H1 (cell line): ENCODE data around the gene TMEM117. TPM values are rescaled to one million over a fixed set of nuclear protein-coding genes. Genes with fewer than 3 reads are reported as not detected.

ENCODE experiments used
- CTCF ChIA-PET: fragments of 300-600 bp; sonication (Branson Sonifier 250); formaldehyde crosslinking; loops from one replicate; lab custom pipeline; 2021; ENCODE audit not compliant: partially characterized antibody; lab: Charles Lee
- POLR2A ChIA-PET: fragments of 300-600 bp; sonication (Branson Sonifier 250); formaldehyde crosslinking; loops from one replicate; lab custom pipeline; 2021; ENCODE audit warnings: inconsistent platforms; ENCODE audit not compliant: partially characterized antibody; lab: Charles Lee
- DNase-seq, 2 experiments: peaks; one replicate each; pipeline versions ENCODE4 v3.0.0 to v3.0.0-alpha.2; 2010 to 2022; ENCODE audit warnings: low spot score in 2 of 2, low read depth in 1 of 2, mixed read lengths in 1 of 2
- FAIRE-seq: peaks from 2 replicates; lab custom pipeline; 2011; peaks lifted over from hg19 to GRCh38; lab: Jason Lieb, UNC
- H2AFZ ChIP-seq: 2 replicates; pipeline ENCODE4 v1.8.1; 2012; ENCODE audit warnings: low read length, inconsistent platforms
- H2AK5ac ChIP-seq: 2 replicates; pipeline ENCODE4 v1.6.1; 2013; ENCODE audit warnings: low read depth, low read length
- H2BK120ac ChIP-seq: replicated peaks from 2 replicates; pipeline ENCODE3; 2013; ENCODE audit warnings: low read depth, low read length, inconsistent platforms
- H2BK12ac ChIP-seq: 2 replicates; pipeline ENCODE4 v1.6.1; 2013; ENCODE audit warnings: low read depth, low read length
- H2BK15ac ChIP-seq: 2 replicates; pipeline ENCODE4 v1.6.1; 2013; ENCODE audit warnings: low read length
- H2BK20ac ChIP-seq: 2 replicates; pipeline ENCODE4 v1.6.1; 2013; ENCODE audit warnings: low read length
- H2BK5ac ChIP-seq: 2 replicates; pipeline ENCODE4 v1.6.1; 2013; ENCODE audit warnings: low read depth, low read length
- H3K14ac ChIP-seq: 2 replicates; pipeline ENCODE4 v1.6.1; 2013; ENCODE audit warnings: inconsistent platforms; ENCODE audit not compliant: insufficient read length
- H3K18ac ChIP-seq: 2 replicates; pipeline ENCODE4 v1.6.1; 2013; ENCODE audit warnings: low read length; ENCODE audit errors: extremely low read depth
- H3K23ac ChIP-seq: 2 replicates; pipeline ENCODE4 v1.6.1; 2013; ENCODE audit warnings: inconsistent platforms; ENCODE audit not compliant: insufficient read length
- H3K23me2 ChIP-seq: 2 replicates; pipeline ENCODE4 v1.6.1; 2013; ENCODE audit warnings: low read depth, low read length
- H3K27ac ChIP-seq: 2 replicates; pipeline ENCODE4 v1.6.1; 2011; ENCODE audit warnings: low read depth, low read length, inconsistent platforms
- H3K27me3 ChIP-seq, 4 experiments: replicated peaks in 1 of 4; 1 replicate in 1 of 4; 2 replicates in 3 of 4; pipeline versions ENCODE4 v1.6.1 to v1.8.1; 2011 to 2013; ENCODE audit warnings: low read length in 3 of 4, mild to moderate bottlenecking in 3 of 4, inconsistent platforms in 2 of 4, mixed read lengths in 2 of 4, moderate library complexity in 1 of 4; ENCODE audit not compliant: control insufficient read depth in 3 of 4, insufficient read depth in 3 of 4; ENCODE audit errors: extremely low read depth in 1 of 4
- H3K36me3 ChIP-seq, 4 experiments: 2 replicates each; pipeline versions ENCODE4 v1.6.1 to v1.8.1; 2011 to 2013; ENCODE audit warnings: mild to moderate bottlenecking in 4 of 4, low read length in 3 of 4, moderate library complexity in 2 of 4, control low read depth in 1 of 4, inconsistent platforms in 1 of 4; ENCODE audit not compliant: insufficient read depth in 4 of 4, control insufficient read depth in 2 of 4
- H3K4ac ChIP-seq: replicated peaks from 2 replicates; pipeline ENCODE3; 2013; ENCODE audit warnings: low read length, low read depth, mixed read lengths, inconsistent platforms; ENCODE audit not compliant: insufficient read length
- H3K4me1 ChIP-seq, 4 experiments: replicated peaks in 1 of 4; 1 replicate in 1 of 4; 2 replicates in 3 of 4; pipeline versions ENCODE4 v1.6.1 to v1.8.1; 2011 to 2013; ENCODE audit warnings: low read length in 3 of 4, inconsistent platforms in 2 of 4, mixed read lengths in 1 of 4; ENCODE audit not compliant: insufficient read depth in 4 of 4, control insufficient read depth in 3 of 4
- H3K4me2 ChIP-seq, 2 experiments: 2 replicates each; pipeline versions ENCODE4 v1.6.1 to v1.8.1; 2011 to 2013; ENCODE audit warnings: low read depth in 2 of 2, low read length in 2 of 2, control low read depth in 1 of 2, inconsistent platforms in 1 of 2, mild to moderate bottlenecking in 1 of 2; ENCODE audit not compliant: insufficient read depth in 1 of 2
- H3K4me3 ChIP-seq, 4 experiments: fragments of 200-600, 300-600 bp in 1 of 4; sonication (generic), shearing (Covaris generic), sonication (Bioruptor Twin) in 1 of 4; 2 replicates each; pipeline versions ENCODE4 v1.5.1 to v1.8.1; 2011 to 2016; ENCODE audit warnings: low read length in 4 of 4, low read depth in 3 of 4, control low read depth in 2 of 4, inconsistent platforms in 2 of 4, mild to moderate bottlenecking in 2 of 4, mixed read lengths in 1 of 4, moderate library complexity in 1 of 4; ENCODE audit not compliant: insufficient read depth in 2 of 4; ENCODE audit errors: extremely low read depth in 1 of 4
- H3K56ac ChIP-seq: replicated peaks from 2 replicates; pipeline ENCODE3; 2013; ENCODE audit warnings: low read depth, mild to moderate bottlenecking, mixed read lengths, low read length, inconsistent platforms; ENCODE audit not compliant: insufficient read length
- H3K79me1 ChIP-seq: 2 replicates; pipeline ENCODE4 v1.6.1; 2013; ENCODE audit warnings: low read depth, low read length, control low read depth
- H3K79me2 ChIP-seq, 2 experiments: 2 replicates each; pipeline versions ENCODE4 v1.6.1 to v1.8.1; 2012 to 2013; ENCODE audit warnings: low read length in 2 of 2, mild to moderate bottlenecking in 2 of 2, inconsistent platforms in 1 of 2; ENCODE audit not compliant: insufficient read depth in 2 of 2, control insufficient read depth in 1 of 2
- H3K9ac ChIP-seq, 4 experiments: replicated peaks in 1 of 4; 1 replicate in 1 of 4; 2 replicates in 3 of 4; pipeline versions ENCODE4 v1.6.1 to v1.8.1; 2011 to 2013; ENCODE audit warnings: low read depth in 3 of 4, low read length in 3 of 4, control low read depth in 2 of 4, mild to moderate bottlenecking in 2 of 4, moderate library complexity in 2 of 4, inconsistent platforms in 1 of 4; ENCODE audit errors: extremely low read depth in 1 of 4
- H3K9me3 ChIP-seq, 2 experiments: 2 replicates each; pipeline versions ENCODE4 v1.6.1 to v1.8.1; 2012 to 2013; ENCODE audit warnings: mild to moderate bottlenecking in 2 of 2, moderate library complexity in 2 of 2, control low read depth in 1 of 2, inconsistent platforms in 1 of 2, low read depth in 1 of 2, low read length in 1 of 2, mixed read lengths in 1 of 2; ENCODE audit not compliant: insufficient read depth in 2 of 2
- H4K20me1 ChIP-seq, 2 experiments: replicated peaks in 1 of 2; 2 replicates each; pipeline versions ENCODE3 to v1.8.1; 2011 to 2013; ENCODE audit warnings: inconsistent platforms in 2 of 2, low read length in 2 of 2, mild to moderate bottlenecking in 1 of 2; ENCODE audit not compliant: insufficient read depth in 2 of 2, control insufficient read depth in 1 of 2
- H4K5ac ChIP-seq: 2 replicates; pipeline ENCODE4 v1.6.1; 2013; ENCODE audit warnings: low read length, low read depth, mixed read lengths, inconsistent platforms; ENCODE audit not compliant: insufficient read length
- H4K8ac ChIP-seq: 2 replicates; pipeline ENCODE4 v1.8.0; 2013; ENCODE audit warnings: mild to moderate bottlenecking, moderate library complexity, low read length, inconsistent platforms; ENCODE audit not compliant: insufficient read depth; ENCODE audit errors: extremely low read depth
- H4K91ac ChIP-seq: replicated peaks from 2 replicates; pipeline ENCODE3; 2013; ENCODE audit warnings: low read length, mixed read lengths, inconsistent platforms; ENCODE audit not compliant: insufficient read length
- BCL11A ChIP-seq, 2 experiments: IDR thresholded peaks; one replicate each; pipeline ENCODE4 v1.6.1; 2011; ENCODE audit warnings: low read depth in 2 of 2, low read length in 2 of 2, mild to moderate bottlenecking in 2 of 2
- GABPA ChIP-seq: IDR thresholded peaks from 2 replicates; pipeline ENCODE4 v1.6.1; 2011; ENCODE audit warnings: mild to moderate bottlenecking, low read length, moderate library complexity, borderline replicate concordance; ENCODE audit not compliant: insufficient read depth
- GTF2F1 ChIP-seq: IDR thresholded peaks from 2 replicates; pipeline ENCODE4 v1.6.1; 2012; ENCODE audit warnings: low read depth, low read length, improper control_type of control experiment, borderline replicate concordance
- HDAC6 ChIP-seq: IDR thresholded peaks from one replicate; pipeline ENCODE4 v1.7.1; 2012; ENCODE audit warnings: low read depth, mild to moderate bottlenecking, inconsistent platforms, low read length, moderate library complexity
- JUN ChIP-seq: IDR thresholded peaks from 2 replicates; pipeline ENCODE4 v1.6.1; 2011; ENCODE audit warnings: low read depth, mild to moderate bottlenecking, improper control_type of control experiment, low read length
- KDM5A ChIP-seq: fragments of 200-600 bp; IDR thresholded peaks from 2 replicates; pipeline ENCODE4 v1.7.1; 2012; ENCODE audit warnings: mild to moderate bottlenecking, low read length, inconsistent platforms, mixed read lengths
- RNF2 ChIP-seq: fragments of 200-900, 300-1000 bp; sonication (generic); IDR thresholded peaks from 2 replicates; pipeline ENCODE4 v1.7.1; 2016; ENCODE audit warnings: borderline replicate concordance, low read depth, mild to moderate bottlenecking, antibody characterized with exemption, low read length; ENCODE audit not compliant: poor library complexity, severe bottlenecking; ENCODE audit errors: missing control alignments
- SP1 ChIP-seq: IDR thresholded peaks from 2 replicates; pipeline ENCODE4 v1.6.1; 2011; ENCODE audit warnings: low read depth, low read length
- TAF7 ChIP-seq: optimal IDR thresholded peaks from 2 replicates; pipeline ENCODE3; 2011; ENCODE audit warnings: low read depth, mild to moderate bottlenecking, inconsistent platforms, low read length, moderate library complexity, borderline replicate concordance
- YY1 ChIP-seq: IDR thresholded peaks from 2 replicates; pipeline ENCODE4 v1.6.1; 2011; ENCODE audit warnings: low read depth, mild to moderate bottlenecking, low read length
- ZNF274 ChIP-seq: IDR thresholded peaks from 2 replicates; pipeline ENCODE4 v1.7.0; 2012; ENCODE audit warnings: low read length, borderline replicate concordance; ENCODE audit errors: extremely low read depth
- polyA plus RNA-seq, 7 experiments: library from polyadenylated mRNA; depleted of rRNA in 3 of 7; stranded (reverse) in 5 of 7; unstranded in 2 of 7; fragments of >200 nt in 5 of 7; fragments of 200-250 nt in 2 of 7; gene quantifications; 1 replicate in 5 of 7; 2 replicates in 1 of 7; 4 replicates in 1 of 7; pipeline versions ENCODE4 v1.2.1 to v1.2.3, GENCODE V29; 2011 to 2013; ENCODE audit warnings: missing spikeins in 2 of 7, mixed read lengths in 2 of 7
- total RNA-seq: library from RNA; stranded (reverse); fragmentation: NEBNext Ultra II Directional; extraction: Animal tissue kit (Norgen Biotek cat#: 25700); gene quantifications from 2 replicates; pipeline ENCODE4 v1.2.1, GENCODE V29; 2021
- TF ChIP-seq, protein P1 (sequence below): IDR thresholded peaks from 2 replicates; pipeline ENCODE4 v1.6.1; 2011; ENCODE audit warnings: low read depth, mild to moderate bottlenecking, low read length; ENCODE audit not compliant: insufficient read depth
- TF ChIP-seq, protein P2 (sequence below): IDR thresholded peaks from 2 replicates; pipeline ENCODE4 v1.6.1; 2011; ENCODE audit warnings: low read length, improper control_type of control experiment

The TMEM117 gene
- total and polyA plus RNA-seq, 2 of the 8 experiments (the other 6 are each of a cell fraction or from before 2014, with no cell fraction given), result 0.80 to 1.4 TPM

GRCh38 chr12:44017216-44017615 is 181.3 kb downstream of the TMEM117 start:
- Histone ChIP-seq H2BK5ac (no peak overlapping the region), H3K23ac (no peak overlapping the region), H3K4me3 (no peak overlapping the region), H3K4me2 (no peak overlapping the region), H3K56ac (no peak overlapping the region), H4K20me1 (no peaks in the 10 kb centered on the region), H2BK120ac (no peak overlapping the region), H3K79me2 (no peaks in the 10 kb centered on the region), H3K27me3 (no peaks in the 10 kb centered on the region), H3K79me1 (no peaks in the 10 kb centered on the region), H2BK15ac (no peak overlapping the region), H3K27ac (no peak overlapping the region), H3K36me3 (no peaks in the 10 kb centered on the region), H4K5ac (no peak overlapping the region), H3K9ac (no peak overlapping the region), H2BK12ac (no peak overlapping the region), H3K4ac (no peak overlapping the region), H2AK5ac (no peak overlapping the region), H3K18ac (no peak overlapping the region), H2BK20ac (no peak overlapping the region), H3K23me2 (no peaks in the 10 kb centered on the region), H3K9me3 (no peaks in the 10 kb centered on the region), H3K14ac (no peak overlapping the region), H2AFZ (no peak overlapping the region), H4K8ac (no peak overlapping the region), H3K4me1 (no peaks in the 10 kb centered on the region; a peak in 1 of 7 replicates), H4K91ac (no peak overlapping the region)
- CTCF ChIA-PET, result interaction anchor here (2.7 kb wide), 1 partner anchor 13 kb away, joined by 10 read pairs; no protein-coding TSS in a partner anchor
- POLR2A ChIA-PET, result no interaction called here
- no peak for DNase-seq
- TF ChIP-seq ZNF274 (no peak), GABPA (no peak), TAF7 (no peak), KDM5A (no peak), YY1 (no peak), SP1 (no peak), HDAC6 (no peak), GTF2F1 (no peak), RNF2 (no peak), JUN (no peak), BCL11A (IDR thresholded peaks at IDR 0.05; ENCODE audit: low read depth in 2 of 2, low read length in 2 of 2) (no peak)
- TF ChIP-seq, protein P1, sequence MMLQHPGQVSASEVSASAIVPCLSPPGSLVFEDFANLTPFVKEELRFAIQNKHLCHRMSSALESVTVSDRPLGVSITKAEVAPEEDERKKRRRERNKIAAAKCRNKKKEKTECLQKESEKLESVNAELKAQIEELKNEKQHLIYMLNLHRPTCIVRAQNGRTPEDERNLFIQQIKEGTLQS, result no peak
- TF ChIP-seq, protein P2, sequence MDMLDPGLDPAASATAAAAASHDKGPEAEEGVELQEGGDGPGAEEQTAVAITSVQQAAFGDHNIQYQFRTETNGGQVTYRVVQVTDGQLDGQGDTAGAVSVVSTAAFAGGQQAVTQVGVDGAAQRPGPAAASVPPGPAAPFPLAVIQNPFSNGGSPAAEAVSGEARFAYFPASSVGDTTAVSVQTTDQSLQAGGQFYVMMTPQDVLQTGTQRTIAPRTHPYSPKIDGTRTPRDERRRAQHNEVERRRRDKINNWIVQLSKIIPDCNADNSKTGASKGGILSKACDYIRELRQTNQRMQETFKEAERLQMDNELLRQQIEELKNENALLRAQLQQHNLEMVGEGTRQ, result no peak
- FAIRE-seq, result no peak
